DMS114 treated with DMSO at 0.1 percent for 48 hours (cell line): ENCODE data around the gene ZBTB42.
"Not testable (repeated sequence)": the region's sequence is repeated elsewhere in the genome, so short reads cannot be mapped to it uniquely, and the experiment has no call there.

Experiments
- DNase-seq: peaks from one replicate; lab custom pipeline; 2025; ENCODE audit not compliant: unreplicated experiment; lab: John Stamatoyannopoulos, UW

ZBTB42 gene

DNA sequence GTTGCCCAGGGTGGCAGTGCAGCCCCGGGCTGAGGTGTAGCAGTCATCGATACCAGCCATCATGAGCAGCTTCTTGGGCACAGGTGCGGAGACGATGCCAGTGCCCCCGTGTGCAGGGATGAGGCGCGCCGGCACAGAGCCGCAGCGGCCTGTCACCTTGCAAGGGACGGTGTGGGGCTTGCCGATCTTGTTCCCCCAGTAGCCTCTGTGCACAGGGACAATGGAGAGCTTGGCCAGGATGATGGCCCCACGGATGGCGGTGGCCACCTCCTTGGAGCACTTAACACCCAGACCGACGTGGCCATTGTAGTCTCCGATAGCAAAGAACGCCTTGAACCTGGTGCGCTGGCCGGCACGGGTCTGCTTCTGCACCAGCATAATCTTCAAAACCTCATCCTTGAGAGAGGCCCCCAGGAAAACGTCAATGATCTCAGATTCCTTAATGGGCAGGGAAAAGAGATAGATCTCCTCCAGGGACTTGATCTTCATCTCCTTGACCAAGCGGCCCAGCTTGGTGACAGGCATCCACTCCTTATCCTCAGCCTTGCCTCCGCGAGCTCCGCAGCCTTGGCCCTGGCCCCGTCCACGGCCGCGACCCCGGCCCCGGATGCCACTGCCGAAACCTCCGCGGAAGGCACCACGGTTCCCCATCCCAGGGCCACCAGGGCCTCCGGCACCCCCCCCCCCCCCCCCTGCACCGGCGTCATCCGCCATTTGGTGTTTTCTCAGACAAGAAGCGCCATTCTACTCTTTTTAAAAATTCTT lies 35.5 kb downstream of the ZBTB42 start:
- not testable (repeated sequence) for DNase-seq

DNA sequence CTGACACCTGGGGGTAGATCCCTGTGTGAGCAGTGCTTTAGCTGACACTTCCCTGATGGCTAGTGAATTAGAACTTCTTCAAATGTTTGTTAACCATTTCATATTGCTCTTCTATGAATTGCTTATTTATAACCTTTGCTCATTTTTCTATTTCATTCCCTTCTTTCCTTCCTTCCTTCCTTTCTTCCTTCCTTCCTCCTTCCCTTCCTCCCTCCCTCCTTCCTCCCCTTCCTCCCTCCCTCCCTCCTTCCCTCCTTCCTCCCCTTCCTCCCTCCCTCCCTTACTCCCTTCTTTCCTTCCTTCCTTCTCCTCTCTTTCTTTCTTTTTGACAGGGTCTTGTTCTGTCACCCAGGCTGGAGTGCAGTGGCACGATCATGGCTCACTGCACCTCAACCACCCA lies 40.8 kb downstream of the ZBTB42 start:
- DNase-seq, result no peak

- DNase-seq, result no peak
Measured at GRCh38 chr14:104843006-104843405, 42.1 kb downstream of the ZBTB42 start.

- no peak for DNase-seq
Measured at GRCh38 chr14:104843442-104844305, 42.8 kb downstream of the ZBTB42 start.

GRCh38 chr14:104844306-104845032 lies 43.6 kb downstream of the ZBTB42 start:
- no peak for DNase-seq

DNA sequence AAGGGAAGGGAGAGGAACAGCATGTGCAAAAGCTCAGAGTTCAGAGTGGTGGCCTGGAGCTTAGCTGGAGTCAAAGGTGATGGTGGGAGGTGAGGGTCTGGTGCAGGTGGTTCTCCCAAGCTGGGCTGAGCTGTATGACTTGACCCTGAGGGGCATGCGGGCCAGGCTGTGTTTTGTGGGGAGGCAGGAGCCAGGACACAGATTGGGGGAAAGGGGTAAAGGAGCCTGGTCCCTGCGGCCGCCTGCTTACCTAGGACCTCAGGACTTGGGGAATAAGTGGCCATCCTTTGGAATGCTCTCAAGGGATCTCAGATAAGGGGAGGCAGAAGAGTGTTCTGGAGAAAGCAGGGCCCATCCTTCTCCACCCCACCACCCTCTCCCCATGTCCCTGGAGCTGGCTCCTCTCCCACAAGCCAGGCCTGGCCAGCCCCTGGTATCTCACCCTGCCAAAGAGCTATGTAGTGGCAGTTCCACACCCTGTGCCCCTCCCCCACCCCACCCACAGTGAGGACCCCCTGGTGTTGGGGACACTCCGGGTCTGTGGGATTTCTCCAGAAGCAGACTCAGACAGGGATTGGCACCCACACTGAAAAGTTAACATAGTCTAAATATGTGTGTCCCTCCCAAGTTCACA lies 44.2 kb downstream of the ZBTB42 start:
- DNase-seq, result no peak

DNA sequence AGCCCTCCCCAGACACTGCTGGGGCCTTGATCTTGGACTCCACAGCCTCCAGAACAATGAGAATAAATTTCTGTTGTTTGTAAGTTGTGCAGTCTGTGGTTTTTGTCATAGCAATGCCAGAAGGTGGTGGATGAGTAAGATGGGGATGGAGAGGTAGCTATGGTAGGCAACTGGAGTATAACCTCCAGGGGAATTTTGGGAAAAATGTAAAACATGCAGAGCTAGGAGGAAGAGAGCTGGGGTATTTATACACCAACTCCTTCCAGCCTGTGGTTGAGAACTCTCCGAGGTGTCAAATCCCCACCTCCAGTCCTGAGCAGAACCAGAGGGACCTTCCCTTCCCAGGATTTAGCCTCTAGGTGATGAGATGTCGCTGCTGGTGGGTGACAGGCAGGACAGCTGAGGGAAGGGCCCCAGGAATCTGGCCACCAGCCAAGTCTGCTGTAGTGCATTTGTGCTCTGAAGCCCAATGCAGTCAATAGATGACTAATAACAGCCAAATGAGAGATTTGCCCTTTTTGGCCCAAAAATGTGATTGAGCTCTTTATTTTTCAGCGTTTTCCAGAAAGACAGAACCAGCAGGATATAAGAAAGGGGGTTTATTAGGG lies 45.0 kb downstream of the ZBTB42 start:
- no peak for DNase-seq

DNA sequence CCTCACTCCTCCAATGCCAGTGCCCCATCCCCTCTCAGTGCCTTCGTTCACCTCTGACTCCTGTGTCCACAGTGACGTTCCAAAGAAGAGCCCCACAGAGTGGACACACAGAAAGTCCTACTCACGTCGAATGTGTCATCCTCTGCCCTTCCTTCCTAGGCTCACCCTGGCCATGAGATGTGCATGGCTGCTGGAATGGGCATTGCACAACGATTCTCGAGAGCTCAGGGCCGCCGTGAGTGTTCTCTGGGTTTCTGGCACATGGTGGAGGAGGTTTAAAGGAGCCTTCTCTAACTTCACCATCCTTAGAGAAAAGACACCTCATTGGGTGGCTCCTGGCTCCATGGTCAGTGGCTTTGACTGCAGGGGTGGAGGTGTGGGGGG lies 51.4 kb downstream of the ZBTB42 start:
- DNase-seq, result no peak
